SK-N-SH treated with all-trans-retinoic acid at 6 μM for 48 hours (cell line): ENCODE measurements around the gene SLC22A3.

Experiments used
- ARNTL ChIP-seq: fragments of 450-650 bp; formaldehyde crosslinking; IDR thresholded peaks from 2 replicates; pipeline ENCODE4 v1.5.0; 2020; ENCODE audit warnings: low read depth, mild to moderate bottlenecking, moderate library complexity, borderline replicate concordance
- CSDC2 ChIP-seq: fragments of 250-450 bp; sonication (Bioruptor Pico); IDR thresholded peaks from 2 replicates; pipeline ENCODE4 v1.5.0; 2020; ENCODE audit warnings: mild to moderate bottlenecking, moderate library complexity
- ESRRG ChIP-seq: fragments of 250-450 bp; sonication (Bioruptor Pico); IDR thresholded peaks from 2 replicates; pipeline ENCODE4 v1.6.1; 2021; ENCODE audit warnings: mild to moderate bottlenecking
- OSR1 ChIP-seq: fragments of 250-450 bp; sonication (Bioruptor Pico); IDR thresholded peaks from 2 replicates; pipeline ENCODE4 v1.8.0; 2022; ENCODE audit warnings: moderate library complexity, mild to moderate bottlenecking, inconsistent platforms
- PPARA ChIP-seq: fragments of 250-450 bp; sonication (Bioruptor Pico); IDR thresholded peaks from 2 replicates; pipeline ENCODE4 v1.5.0; 2020; ENCODE audit warnings: mild to moderate bottlenecking, borderline replicate concordance
- SNAI2 ChIP-seq: fragments of 250-450 bp; sonication (Bioruptor Pico); IDR thresholded peaks from 2 replicates; pipeline ENCODE4 v1.5.0; 2020; ENCODE audit warnings: mild to moderate bottlenecking, moderate library complexity
- ZC3H10 ChIP-seq: fragments of 250-450 bp; sonication (Bioruptor Pico); IDR thresholded peaks from 2 replicates; pipeline ENCODE4 v1.5.1; 2021; ENCODE audit warnings: mild to moderate bottlenecking, moderate library complexity
- ZFP3 ChIP-seq: fragments of 250-450 bp; sonication (Bioruptor Pico); IDR thresholded peaks from 2 replicates; pipeline ENCODE4 v1.5.0; 2020; ENCODE audit warnings: mild to moderate bottlenecking, moderate library complexity
- ZFP30 ChIP-seq: fragments of 450-650 bp; formaldehyde crosslinking; IDR thresholded peaks from 2 replicates; pipeline ENCODE4 v1.5.0; 2022; ENCODE audit warnings: mild to moderate bottlenecking, moderate library complexity
- ZNF565 ChIP-seq: fragments of 450-650 bp; formaldehyde crosslinking; conservative IDR thresholded peaks from 2 replicates; pipeline ENCODE4 v1.5.0; 2020; ENCODE audit warnings: low read depth, mild to moderate bottlenecking, moderate library complexity
- ZNF8 ChIP-seq: fragments of 450-650 bp; formaldehyde crosslinking; IDR thresholded peaks from 2 replicates; pipeline ENCODE4 v1.5.0; 2020; ENCODE audit warnings: mild to moderate bottlenecking, moderate library complexity
- TF ChIP-seq, protein P1 (sequence below): fragments of 250-450 bp; sonication (Bioruptor Pico); IDR thresholded peaks from 2 replicates; pipeline ENCODE4 v1.8.0; 2020; ENCODE audit warnings: mild to moderate bottlenecking, moderate library complexity, borderline replicate concordance

DNA sequence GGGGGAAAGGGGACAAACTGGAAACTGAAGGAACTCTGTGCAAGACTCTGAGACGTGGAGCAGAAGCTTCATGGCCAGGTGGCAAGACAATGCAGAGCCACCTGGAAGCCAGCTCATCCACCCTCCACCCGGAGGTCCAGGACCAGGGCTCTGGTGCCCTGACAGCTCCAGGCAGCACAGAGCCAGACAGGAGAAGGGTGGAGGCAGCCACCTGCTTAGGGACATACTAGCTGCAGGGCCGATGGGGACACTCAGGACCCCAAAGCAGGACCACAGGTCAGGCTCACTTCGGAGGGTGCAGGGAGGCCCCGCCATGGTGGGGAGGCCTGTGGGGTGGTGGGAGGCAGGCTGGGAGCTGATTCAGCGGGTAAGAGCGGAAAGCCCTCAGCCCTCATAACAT, 19.0 kb upstream of the SLC22A3 start:
- no peak for TF ChIP-seq ZNF8 (CRISPR knock-in tag)
- TF ChIP-seq, protein P1, sequence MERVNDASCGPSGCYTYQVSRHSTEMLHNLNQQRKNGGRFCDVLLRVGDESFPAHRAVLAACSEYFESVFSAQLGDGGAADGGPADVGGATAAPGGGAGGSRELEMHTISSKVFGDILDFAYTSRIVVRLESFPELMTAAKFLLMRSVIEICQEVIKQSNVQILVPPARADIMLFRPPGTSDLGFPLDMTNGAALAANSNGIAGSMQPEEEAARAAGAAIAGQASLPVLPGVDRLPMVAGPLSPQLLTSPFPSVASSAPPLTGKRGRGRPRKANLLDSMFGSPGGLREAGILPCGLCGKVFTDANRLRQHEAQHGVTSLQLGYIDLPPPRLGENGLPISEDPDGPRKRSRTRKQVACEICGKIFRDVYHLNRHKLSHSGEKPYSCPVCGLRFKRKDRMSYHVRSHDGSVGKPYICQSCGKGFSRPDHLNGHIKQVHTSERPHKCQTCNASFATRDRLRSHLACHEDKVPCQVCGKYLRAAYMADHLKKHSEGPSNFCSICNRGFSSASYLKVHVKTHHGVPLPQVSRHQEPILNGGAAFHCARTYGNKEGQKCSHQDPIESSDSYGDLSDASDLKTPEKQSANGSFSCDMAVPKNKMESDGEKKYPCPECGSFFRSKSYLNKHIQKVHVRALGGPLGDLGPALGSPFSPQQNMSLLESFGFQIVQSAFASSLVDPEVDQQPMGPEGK (CRISPR knock-in tag), result no peak
- no peak for TF ChIP-seq ZNF565
- no peak for TF ChIP-seq ZFP30 (CRISPR knock-in tag)
- TF ChIP-seq OSR1 (CRISPR knock-in tag), result no peak
- no peak for TF ChIP-seq ZFP3 (CRISPR knock-in tag)
- TF ChIP-seq ESRRG, result no peak
- no peak for TF ChIP-seq CSDC2 (CRISPR knock-in tag)
- TF ChIP-seq ZC3H10 (CRISPR knock-in tag), result no peak
- no peak for TF ChIP-seq SNAI2
- TF ChIP-seq ARNTL (CRISPR knock-in tag), result no peak
- TF ChIP-seq PPARA (CRISPR knock-in tag), result no peak
